Liver (tissue), 9 donors: ENCODE data around the gene BEAN1. TPM values are rescaled to one million over a fixed set of nuclear protein-coding genes. Genes with fewer than 3 reads are reported as not detected.

ENCODE experiments used
- DNase-seq: peaks from one replicate; pipeline ENCODE4 v3.0.0-alpha.2; 2017; ENCODE audit warnings: low spot score
- H3K27ac ChIP-seq, 2 donors: one replicate each; pipeline ENCODE4 v1.7.0; 2013; ENCODE audit warnings: inconsistent platforms in 2 of 2, low read length in 2 of 2, control low read depth in 1 of 2, low read depth in 1 of 2, mild to moderate bottlenecking in 1 of 2
- H3K27me3 ChIP-seq, 4 donors: one replicate each; pipeline versions ENCODE4 v1.6.1 to v1.7.0; 2013; ENCODE audit warnings: low read length in 3 of 4, inconsistent platforms in 1 of 4, mild to moderate bottlenecking in 1 of 4, moderate library complexity in 1 of 4; ENCODE audit not compliant: control insufficient read depth in 4 of 4, insufficient read depth in 4 of 4
- H3K36me3 ChIP-seq, 4 donors: one replicate each; pipeline versions ENCODE4 v1.6.1 to v1.7.0; 2013; ENCODE audit warnings: low read length in 3 of 4, mild to moderate bottlenecking in 3 of 4, low read depth in 1 of 4, moderate library complexity in 1 of 4; ENCODE audit not compliant: control insufficient read depth in 4 of 4, insufficient read depth in 3 of 4
- H3K4me1 ChIP-seq, 4 donors: one replicate each; pipeline versions ENCODE4 v1.6.1 to v1.7.0; 2013; ENCODE audit warnings: low read length in 3 of 4, mild to moderate bottlenecking in 3 of 4, moderate library complexity in 1 of 4; ENCODE audit not compliant: control insufficient read depth in 4 of 4, insufficient read depth in 4 of 4
- H3K4me3 ChIP-seq, 3 donors: one replicate each; pipeline versions ENCODE4 v1.6.1 to v1.7.0; 2013; ENCODE audit warnings: low read length in 3 of 3, control low read depth in 1 of 3, low read depth in 1 of 3, mild to moderate bottlenecking in 1 of 3
- H3K9ac ChIP-seq, 2 donors: one replicate each; pipeline ENCODE4 v1.7.0; 2013; ENCODE audit warnings: low read length in 2 of 2, mild to moderate bottlenecking in 2 of 2, moderate library complexity in 2 of 2, control low read depth in 1 of 2, low read depth in 1 of 2
- H3K9me3 ChIP-seq, 4 donors: one replicate each; pipeline versions ENCODE4 v1.6.1 to v1.7.0; 2013; ENCODE audit warnings: low read length in 3 of 4; ENCODE audit not compliant: control insufficient read depth in 4 of 4
- ATF3 ChIP-seq: IDR thresholded peaks from 2 replicates; pipeline ENCODE4 v1.6.1; 2016; ENCODE audit warnings: antibody characterized with exemption
- CTCF ChIP-seq: fragments of 150-350 bp; IDR thresholded peaks from 2 replicates; pipeline ENCODE4 v1.5.1; 2017; ENCODE audit warnings: improper control_type of control experiment, low read depth, low read length; ENCODE audit not compliant: missing input control
- FOXA1 ChIP-seq: IDR thresholded peaks from 2 replicates; pipeline ENCODE4 v1.6.1; 2016; ENCODE audit warnings: antibody characterized with exemption
- HNF4G ChIP-seq: IDR thresholded peaks from 2 replicates; pipeline ENCODE4 v1.6.1; 2016; ENCODE audit warnings: antibody characterized with exemption
- MAX ChIP-seq: IDR thresholded peaks from 2 replicates; pipeline ENCODE4 v1.6.1; 2016; ENCODE audit warnings: antibody characterized with exemption
- NR2F2 ChIP-seq: IDR thresholded peaks from 2 replicates; pipeline ENCODE4 v1.6.1; 2016; ENCODE audit warnings: antibody characterized with exemption
- RAD21 ChIP-seq, 2 donors: IDR thresholded peaks; 2 replicates each; pipeline ENCODE4 v1.6.1; 2016; ENCODE audit warnings: antibody characterized with exemption in 2 of 2, mild to moderate bottlenecking in 2 of 2
- RXRA ChIP-seq, 2 donors: IDR thresholded peaks; 2 replicates each; pipeline ENCODE4 v1.6.1; 2017 to 2018; ENCODE audit warnings: antibody characterized with exemption in 2 of 2, mild to moderate bottlenecking in 1 of 2
- SP1 ChIP-seq: IDR thresholded peaks from 2 replicates; pipeline ENCODE4 v1.6.1; 2018; ENCODE audit warnings: antibody characterized with exemption, mild to moderate bottlenecking
- TAF1 ChIP-seq: conservative IDR thresholded peaks from 2 replicates; pipeline ENCODE4 v1.6.1; 2016; ENCODE audit warnings: antibody characterized with exemption, mild to moderate bottlenecking
- ZBTB33 ChIP-seq: IDR thresholded peaks from 2 replicates; pipeline ENCODE4 v1.6.1; 2016; ENCODE audit warnings: antibody characterized with exemption
- WGBS: extraction: QIAGEN DNeasy Blood & Tissue Kit; methylation state at CpG from one replicate; pipeline ENCODE4 v1.1.7; 2013; 5-methylcytosine and 5-hydroxymethylcytosine counted together
- polyA plus RNA-seq, 2 donors: library from polyadenylated mRNA; stranded (reverse) in 1 of 2; unstranded in 1 of 2; fragments of 200-250 nt in 1 of 2; fragments of >200 nt in 1 of 2; fragmentation: Nextera tagmentation in 1 of 2; extraction: Ambion mirVana in 1 of 2; gene quantifications; one replicate each; pipeline versions ENCODE4 v1.2.1 to v1.2.3, GENCODE V29; 2013 to 2015
- total RNA-seq, 2 donors: library from RNA; depleted of rRNA; stranded (reverse); fragments of >200 nt; gene quantifications; one replicate each; pipeline ENCODE4 v1.2.3, GENCODE V29; 2014
- donor health status: healthy.
- donor health status: healthy.
- donor health status: healthy.
- donor health status: healthy.
- donor health status: healthy.

Gene BEAN1
- total and polyA plus RNA-seq, 4 donors: 0.22 to 0.99 (median 0.25) TPM; not detected in 1

GRCh38 chr16:66458853-66459252 lies 31.8 kb downstream of the BEAN1 start:
- peaks cover 0 to 3% (median 0%) of the 10 kb centered on the region in 4 donors for H3K27me3 ChIP-seq
- no peaks in the 10 kb centered on the region for H3K9me3 ChIP-seq
- TF ChIP-seq MAX (no peak), HNF4G (no peak), ZBTB33 (no peak), RXRA (IDR thresholded peaks at IDR 0.05) (no peak), SP1 (no peak), NR2F2 (no peak), CTCF (no peak), TAF1 (no peak), RAD21 (IDR thresholded peaks at IDR 0.05) (no peak), FOXA1 (no peak)
- no peak overlapping the region for H3K27ac ChIP-seq
- no peak for DNase-seq
- peaks cover 0 to 6% (median 5%) of the 10 kb centered on the region in 4 donors for H3K4me1 ChIP-seq
- H3K36me3 ChIP-seq: no peaks in the 10 kb centered on the region
- no peak overlapping the region for H3K4me3 ChIP-seq
- WGBS: 86% methylated on average over 7 of the region's 7 CpGs
- no peak overlapping the region for H3K9ac ChIP-seq

GRCh38 chr16:66459878-66460277 lies 32.8 kb downstream of the BEAN1 start:
- Histone ChIP-seq H3K36me3 (no peaks in the 10 kb centered on the region), H3K27ac (no peak overlapping the region), H3K4me3 (no peak overlapping the region), H3K9ac (no peak overlapping the region), H3K9me3 (no peaks in the 10 kb centered on the region), H3K4me1 (peaks cover 0 to 6% (median 5%) of the 10 kb centered on the region in 4 donors), H3K27me3 (peaks cover 0 to 3% (median 0%) of the 10 kb centered on the region in 4 donors)
- 46% methylated on average over 5 of the region's 5 CpGs for WGBS
- no peak for TF ChIP-seq ATF3
- no peak for TF ChIP-seq CTCF
- no peak for TF ChIP-seq MAX
- no peak for DNase-seq
